Nephron (organoid): ENCODE measurements around the gene DENND1A.
A peak's percentile ranks its signal among the peaks of the same experiment; 100 is the strongest.

Experiments used
- H3K27ac Mint-ChIP-seq, 3 experiments: 2 replicates each; pipeline ENCODE4 v1.8.0; 2020; ENCODE audit warnings: mixed read lengths in 3 of 3, mild to moderate bottlenecking in 2 of 3, moderate library complexity in 1 of 3
- H3K27me3 Mint-ChIP-seq: 2 replicates; pipeline ENCODE4 v1.8.0; 2021; ENCODE audit warnings: low read depth, mild to moderate bottlenecking, moderate library complexity, mixed read lengths
- H3K36me3 Mint-ChIP-seq: 2 replicates; pipeline ENCODE4 v1.8.0; 2020; ENCODE audit warnings: low read depth, mixed read lengths
- H3K4me1 Mint-ChIP-seq: 2 replicates; pipeline ENCODE4 v1.8.0; 2020; ENCODE audit warnings: mixed read lengths
- H3K4me3 Mint-ChIP-seq, 3 experiments: 2 replicates each; pipeline ENCODE4 v1.8.0; 2020; ENCODE audit warnings: mild to moderate bottlenecking in 3 of 3, mixed read lengths in 3 of 3, moderate library complexity in 2 of 3
- H3K9me3 Mint-ChIP-seq: 2 replicates; pipeline ENCODE4 v1.8.0; 2020; ENCODE audit warnings: mixed read lengths
- CTCF ChIP-seq, 3 experiments: fragments of 200-600 bp; sonication (generic); IDR thresholded peaks; one replicate each; pipeline ENCODE4 v1.5.0; 2021; ENCODE audit warnings: antibody characterized with exemption in 3 of 3; ENCODE audit not compliant: unreplicated experiment in 3 of 3

DENND1A gene

DNA sequence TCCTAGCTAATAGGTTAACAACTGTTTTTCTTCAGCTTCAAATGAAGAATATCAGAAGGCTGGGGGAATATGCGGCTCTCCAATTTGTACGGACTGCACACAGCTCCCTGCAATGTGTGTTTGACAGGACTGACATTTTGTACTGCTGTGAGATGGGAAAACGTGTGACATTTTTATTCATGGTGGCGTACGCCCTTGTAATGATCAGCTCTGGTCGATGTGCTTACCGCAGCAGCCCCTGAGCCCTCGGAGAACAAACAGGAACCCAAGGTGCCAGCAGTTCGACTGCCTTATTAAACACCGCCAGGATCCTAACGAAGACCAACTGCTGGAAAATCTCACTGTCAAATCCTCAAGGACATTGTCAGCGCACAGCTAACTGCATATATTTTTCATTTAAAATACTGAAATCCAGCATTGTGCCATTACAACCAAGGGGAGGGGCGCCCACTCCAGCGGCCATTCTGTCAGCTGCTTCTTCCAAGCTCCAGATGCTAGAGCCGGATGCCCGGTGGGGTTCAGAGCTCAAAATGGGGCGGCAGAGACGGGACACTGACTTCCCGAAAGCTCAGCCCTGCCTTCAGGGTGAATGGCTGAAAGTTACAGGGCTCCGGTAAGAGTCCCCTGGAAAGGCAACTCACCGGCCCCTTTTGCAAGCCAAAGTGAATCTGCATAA lies 507.2 kb downstream of the DENND1A start:
- peaks cover 14% of the 10 kb centered on the region for H3K27me3 Mint-ChIP-seq
- no peak overlapping the region for H3K4me3 Mint-ChIP-seq
- no peak overlapping the region for H3K27ac Mint-ChIP-seq
- H3K9me3 Mint-ChIP-seq, result no peaks in the 10 kb centered on the region
- peaks cover 20% of the 10 kb centered on the region for H3K36me3 Mint-ChIP-seq
- peaks cover 21% of the 10 kb centered on the region for H3K4me1 Mint-ChIP-seq
- TF ChIP-seq CTCF (IDR thresholded peaks at IDR 0.05; ENCODE audit: unreplicated experiment in 3 of 3), result no peak

GRCh38 chr9:123421801-123422455 lies 508.0 kb downstream of the DENND1A start:
- Mint-ChIP-seq H3K27me3 (peaks cover 14% of the 10 kb centered on the region), H3K27ac (no peak overlapping the region), H3K4me1 (peaks cover 21% of the 10 kb centered on the region), H3K36me3 (peaks cover 20% of the 10 kb centered on the region), H3K4me3 (no peak overlapping the region), H3K9me3 (no peaks in the 10 kb centered on the region)
- no peak for TF ChIP-seq CTCF (IDR thresholded peaks at IDR 0.05; ENCODE audit: unreplicated experiment in 3 of 3)

DNA sequence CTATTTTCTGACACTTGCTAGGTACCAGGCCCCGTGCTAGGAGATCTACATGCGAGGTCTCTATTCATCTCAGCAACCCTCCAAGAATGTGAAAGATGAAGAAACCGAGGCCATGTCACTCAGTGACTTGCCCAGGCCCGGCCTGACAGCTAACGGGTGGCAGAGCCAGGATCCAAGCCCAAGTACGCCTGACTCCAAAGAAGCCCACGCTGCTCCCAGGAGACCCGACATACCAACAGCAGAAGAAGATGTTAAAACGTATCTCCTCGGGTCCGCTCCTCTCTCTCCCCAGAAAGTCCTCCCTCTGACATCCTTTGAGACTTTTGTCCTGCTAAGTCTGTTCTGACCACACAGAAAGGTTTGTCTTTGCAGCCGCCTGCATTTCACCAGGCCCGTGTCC lies 508.7 kb downstream of the DENND1A start:
- peaks cover 16% of the 10 kb centered on the region for H3K36me3 Mint-ChIP-seq
- H3K9me3 Mint-ChIP-seq, result no peaks in the 10 kb centered on the region
- H3K27ac Mint-ChIP-seq, result no peak overlapping the region
- peaks cover 14% of the 10 kb centered on the region for H3K27me3 Mint-ChIP-seq
- no peak for TF ChIP-seq CTCF (IDR thresholded peaks at IDR 0.05; ENCODE audit: unreplicated experiment in 3 of 3)
- peaks cover 21% of the 10 kb centered on the region for H3K4me1 Mint-ChIP-seq
- H3K4me3 Mint-ChIP-seq, result no peak overlapping the region

DNA sequence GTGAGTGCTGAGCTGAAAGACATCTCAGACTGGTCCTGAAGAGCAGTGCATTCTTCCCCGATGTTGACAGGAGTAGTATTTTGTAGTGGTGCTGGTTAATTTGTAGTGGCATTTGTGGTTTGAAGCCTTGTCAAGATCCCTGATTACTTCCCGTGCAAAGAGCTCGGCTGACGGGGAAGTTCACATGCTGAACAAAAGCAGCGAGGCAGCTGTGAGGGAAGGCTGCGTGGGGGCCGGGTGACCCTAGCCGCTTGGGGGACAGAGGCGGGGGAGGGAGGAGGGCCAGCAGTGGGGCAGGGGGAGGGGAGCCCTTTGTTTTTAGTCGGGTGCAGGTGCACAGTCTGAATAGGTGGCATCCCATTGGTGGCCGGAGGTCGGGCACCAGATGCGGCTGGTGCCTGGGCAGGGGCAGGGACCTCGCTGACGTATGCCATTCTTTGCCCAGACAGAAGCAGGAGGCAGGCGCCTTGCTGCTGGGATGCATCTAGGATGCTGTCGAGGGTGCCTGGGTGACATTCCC lies 509.3 kb downstream of the DENND1A start:
- Mint-ChIP-seq H3K4me3 (peak overlapping the region in 1 of 3 experiments; percentile 10), H3K4me1 (peaks cover 21% of the 10 kb centered on the region), H3K36me3 (peaks cover 10% of the 10 kb centered on the region), H3K9me3 (no peaks in the 10 kb centered on the region), H3K27me3 (peaks cover 12% of the 10 kb centered on the region), H3K27ac (no peak overlapping the region)
- no peak for TF ChIP-seq CTCF (IDR thresholded peaks at IDR 0.05; ENCODE audit: unreplicated experiment in 3 of 3)

GRCh38 chr9:123419721-123420591 lies 510.0 kb downstream of the DENND1A start:
- Mint-ChIP-seq H3K27ac (no peak overlapping the region), H3K4me1 (peaks cover 24% of the 10 kb centered on the region), H3K4me3 (peak overlapping the region in 1 of 3 experiments; percentile 10), H3K9me3 (no peaks in the 10 kb centered on the region), H3K27me3 (peaks cover 12% of the 10 kb centered on the region), H3K36me3 (peaks cover 8% of the 10 kb centered on the region)
- TF ChIP-seq CTCF (IDR thresholded peaks at IDR 0.05; ENCODE audit: unreplicated experiment in 3 of 3), result no peak
